Hepatocyte (in vitro differentiated cells): ENCODE measurements around the gene ADAM15. TPM values are rescaled to one million over a fixed set of nuclear protein-coding genes. Genes with fewer than 3 reads are reported as not detected.

Experiments used
- DNase-seq: peaks from one replicate; pipeline ENCODE4 v3.0.0-alpha.2; 2016; ENCODE audit warnings: low spot score
- H2AFZ ChIP-seq: fragments of 200-600 bp; sonication (generic); 2 replicates; pipeline ENCODE4 v1.6.0; 2016; ENCODE audit warnings: antibody characterized with exemption, mild to moderate bottlenecking
- H3K27ac ChIP-seq: fragments of 200-600 bp; sonication (generic); 2 replicates; pipeline ENCODE4 v1.5.1; 2016; ENCODE audit warnings: mild to moderate bottlenecking
- H3K27me3 ChIP-seq: fragments of 200-600 bp; sonication (generic); 2 replicates; pipeline ENCODE4 v1.6.1; 2016
- H3K36me3 ChIP-seq: fragments of 200-600 bp; sonication (generic); replicated peaks from 2 replicates; pipeline ENCODE4 v1.5.1; 2016; ENCODE audit warnings: low read depth; ENCODE audit not compliant: insufficient read depth
- H3K4me1 ChIP-seq: fragments of 200-600 bp; sonication (generic); 2 replicates; pipeline ENCODE4 v1.5.1; 2016; ENCODE audit warnings: mild to moderate bottlenecking, moderate library complexity; ENCODE audit not compliant: insufficient read depth
- H3K4me2 ChIP-seq: fragments of 200-600 bp; sonication (generic); 2 replicates; pipeline ENCODE4 v1.6.0; 2016
- H3K4me3 ChIP-seq: fragments of 200-600 bp; sonication (generic); 2 replicates; pipeline ENCODE4 v1.5.1; 2016; ENCODE audit warnings: mild to moderate bottlenecking
- H3K79me2 ChIP-seq: fragments of 200-600 bp; sonication (generic); 2 replicates; pipeline ENCODE4 v1.6.0; 2017; ENCODE audit warnings: mild to moderate bottlenecking
- H3K9me2 ChIP-seq: fragments of 200-600 bp; sonication (generic); replicated peaks from 2 replicates; pipeline ENCODE4 v1.6.0; 2017; ENCODE audit warnings: mild to moderate bottlenecking; ENCODE audit not compliant: insufficient read depth
- H3K9me3 ChIP-seq: fragments of 200-600 bp; sonication (generic); 2 replicates; pipeline ENCODE4 v1.5.1; 2016; ENCODE audit warnings: low read depth, mild to moderate bottlenecking
- H4K20me1 ChIP-seq: fragments of 200-600 bp; sonication (generic); 2 replicates; pipeline ENCODE4 v1.6.0; 2016; ENCODE audit warnings: mild to moderate bottlenecking; ENCODE audit not compliant: insufficient read depth, poor library complexity, severe bottlenecking
- EZH2 ChIP-seq: fragments of 200-600 bp; sonication (generic); IDR thresholded peaks from 2 replicates; pipeline ENCODE4 v1.6.1; 2016; ENCODE audit warnings: antibody characterized with exemption, mild to moderate bottlenecking, borderline replicate concordance
- EZH2phosphoT487 ChIP-seq: fragments of 200-600 bp; sonication (generic); IDR thresholded peaks from one replicate; pipeline ENCODE4 v1.6.1; 2018; ENCODE audit warnings: antibody characterized with exemption, mild to moderate bottlenecking, low read depth, moderate library complexity; ENCODE audit not compliant: unreplicated experiment, severe bottlenecking
- WGBS: methylation state at CpG from one replicate; pipeline ENCODE4 v1.1.6; 2016; ENCODE audit warnings: low lambda C conversion rate; ENCODE audit errors: missing lambda C conversion rate; 5-methylcytosine and 5-hydroxymethylcytosine counted together
- polyA plus RNA-seq: library from polyadenylated mRNA; unstranded; fragments of >200 nt; fragmentation: Nextera tagmentation; extraction: Ambion mirVana; gene quantifications from 2 replicates; pipeline ENCODE4 v1.2.1, GENCODE V29; 2016
- total RNA-seq: library from RNA; depleted of rRNA; stranded (reverse); fragments of >200 nt; gene quantifications from 2 replicates; pipeline ENCODE4 v1.2.3, GENCODE V29; 2014
- TF ChIP-seq, protein P1 (sequence below): fragments of 200-600 bp; sonication (generic); IDR thresholded peaks from 2 replicates; pipeline ENCODE4 v1.5.1; 2016; ENCODE audit warnings: antibody characterized with exemption, mild to moderate bottlenecking; ENCODE audit not compliant: poor library complexity

The ADAM15 gene
- total and polyA plus RNA-seq, 2 experiments from 2014 or later = 55.7 to 108 TPM

DNA sequence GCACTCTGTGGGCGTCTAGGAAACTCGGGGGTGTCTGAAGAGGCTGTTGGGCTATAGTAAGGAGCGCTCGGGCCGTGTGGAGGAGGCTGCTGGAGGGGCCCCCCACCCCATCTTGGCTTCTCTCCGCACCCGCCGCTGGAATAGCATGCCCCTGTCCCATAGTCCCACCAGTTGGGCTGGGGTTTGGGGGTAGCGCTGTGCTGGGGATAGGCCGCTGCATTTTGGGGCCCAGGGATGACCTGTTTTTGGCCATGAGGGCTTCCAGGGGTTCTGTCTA lies 28.0 kb downstream of the ADAM15 start:
- Histone ChIP-seq H3K79me2 (no peaks in the 10 kb centered on the region), H3K4me1 (peaks cover 49% of the 10 kb centered on the region), H3K9me2 (no peaks in the 10 kb centered on the region), H3K36me3 (no peaks in the 10 kb centered on the region), H3K9me3 (no peaks in the 10 kb centered on the region), H2AFZ (no peak overlapping the region), H3K27me3 (peaks cover 48% of the 10 kb centered on the region), H3K4me3 (peak overlapping the region; percentile 49), H3K27ac (no peak overlapping the region), H4K20me1 (no peaks in the 10 kb centered on the region), H3K4me2 (peak overlapping the region; percentile 99)
- DNase-seq = no peak
- TF ChIP-seq EZH2 (peak; percentile 51), EZH2phosphoT487 (no peak)
- 4% methylated on average over 9 of the region's 10 CpGs for WGBS

DNA sequence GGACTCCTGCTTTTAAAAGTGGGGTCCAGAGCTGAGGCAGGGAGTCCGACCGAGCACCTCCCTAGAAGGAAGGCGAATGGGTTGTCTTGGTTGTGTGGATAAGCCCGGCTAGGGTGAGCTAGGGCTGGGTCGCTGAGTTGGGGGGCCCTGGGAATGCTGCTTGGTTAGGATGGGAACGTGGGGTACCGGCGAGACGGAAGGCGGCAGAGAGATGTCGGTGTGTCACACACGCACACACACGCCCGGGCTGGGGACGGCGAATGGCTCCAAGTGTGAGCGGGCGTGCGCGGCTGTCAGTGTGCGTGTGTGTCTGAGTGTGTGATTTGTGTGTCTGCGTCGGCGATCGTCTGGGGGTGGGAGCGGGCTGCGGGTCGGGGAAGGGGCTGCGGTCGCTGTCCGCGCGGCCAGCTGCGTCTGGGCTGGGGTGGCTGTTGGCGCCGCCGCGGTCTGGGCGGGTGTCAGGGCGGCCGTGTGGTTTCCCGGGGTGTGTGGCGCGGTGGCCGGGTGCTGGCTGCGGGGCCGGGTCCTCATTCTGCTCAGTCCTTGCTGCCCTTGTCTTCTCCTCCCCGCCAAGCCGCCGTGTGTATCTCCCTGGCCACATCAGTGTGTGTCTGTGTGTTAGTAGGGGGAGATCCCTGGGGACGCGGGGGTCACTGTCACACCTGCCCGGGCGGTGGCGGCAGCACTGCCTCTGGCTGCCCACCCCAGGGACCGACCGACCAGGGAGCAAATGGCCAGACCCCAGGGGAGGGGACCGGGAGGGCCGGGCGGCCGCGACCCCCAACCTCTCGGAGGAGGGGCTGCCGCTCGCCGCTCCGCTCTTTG lies 28.6 kb downstream of the ADAM15 start:
- TF ChIP-seq EZH2phosphoT487 = no peak
- TF ChIP-seq, protein P1, sequence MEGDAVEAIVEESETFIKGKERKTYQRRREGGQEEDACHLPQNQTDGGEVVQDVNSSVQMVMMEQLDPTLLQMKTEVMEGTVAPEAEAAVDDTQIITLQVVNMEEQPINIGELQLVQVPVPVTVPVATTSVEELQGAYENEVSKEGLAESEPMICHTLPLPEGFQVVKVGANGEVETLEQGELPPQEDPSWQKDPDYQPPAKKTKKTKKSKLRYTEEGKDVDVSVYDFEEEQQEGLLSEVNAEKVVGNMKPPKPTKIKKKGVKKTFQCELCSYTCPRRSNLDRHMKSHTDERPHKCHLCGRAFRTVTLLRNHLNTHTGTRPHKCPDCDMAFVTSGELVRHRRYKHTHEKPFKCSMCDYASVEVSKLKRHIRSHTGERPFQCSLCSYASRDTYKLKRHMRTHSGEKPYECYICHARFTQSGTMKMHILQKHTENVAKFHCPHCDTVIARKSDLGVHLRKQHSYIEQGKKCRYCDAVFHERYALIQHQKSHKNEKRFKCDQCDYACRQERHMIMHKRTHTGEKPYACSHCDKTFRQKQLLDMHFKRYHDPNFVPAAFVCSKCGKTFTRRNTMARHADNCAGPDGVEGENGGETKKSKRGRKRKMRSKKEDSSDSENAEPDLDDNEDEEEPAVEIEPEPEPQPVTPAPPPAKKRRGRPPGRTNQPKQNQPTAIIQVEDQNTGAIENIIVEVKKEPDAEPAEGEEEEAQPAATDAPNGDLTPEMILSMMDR = no peak
- TF ChIP-seq EZH2 = no peak
- H3K9me3 ChIP-seq = no peaks in the 10 kb centered on the region
- peaks cover 49% of the 10 kb centered on the region for H3K4me1 ChIP-seq
- 3% methylated on average over 50 of the region's 67 CpGs for WGBS
- H3K36me3 ChIP-seq = no peaks in the 10 kb centered on the region
- peak; percentile 40 for DNase-seq
- no peak overlapping the region for H3K27ac ChIP-seq
- no peaks in the 10 kb centered on the region for H3K9me2 ChIP-seq
- H2AFZ ChIP-seq = no peak overlapping the region
- H4K20me1 ChIP-seq = no peaks in the 10 kb centered on the region
- H3K27me3 ChIP-seq = peaks cover 48% of the 10 kb centered on the region
- H3K79me2 ChIP-seq = no peaks in the 10 kb centered on the region
- H3K4me2 ChIP-seq = peak overlapping the region; percentile 99
- H3K4me3 ChIP-seq = peak overlapping the region; percentile 49

DNA sequence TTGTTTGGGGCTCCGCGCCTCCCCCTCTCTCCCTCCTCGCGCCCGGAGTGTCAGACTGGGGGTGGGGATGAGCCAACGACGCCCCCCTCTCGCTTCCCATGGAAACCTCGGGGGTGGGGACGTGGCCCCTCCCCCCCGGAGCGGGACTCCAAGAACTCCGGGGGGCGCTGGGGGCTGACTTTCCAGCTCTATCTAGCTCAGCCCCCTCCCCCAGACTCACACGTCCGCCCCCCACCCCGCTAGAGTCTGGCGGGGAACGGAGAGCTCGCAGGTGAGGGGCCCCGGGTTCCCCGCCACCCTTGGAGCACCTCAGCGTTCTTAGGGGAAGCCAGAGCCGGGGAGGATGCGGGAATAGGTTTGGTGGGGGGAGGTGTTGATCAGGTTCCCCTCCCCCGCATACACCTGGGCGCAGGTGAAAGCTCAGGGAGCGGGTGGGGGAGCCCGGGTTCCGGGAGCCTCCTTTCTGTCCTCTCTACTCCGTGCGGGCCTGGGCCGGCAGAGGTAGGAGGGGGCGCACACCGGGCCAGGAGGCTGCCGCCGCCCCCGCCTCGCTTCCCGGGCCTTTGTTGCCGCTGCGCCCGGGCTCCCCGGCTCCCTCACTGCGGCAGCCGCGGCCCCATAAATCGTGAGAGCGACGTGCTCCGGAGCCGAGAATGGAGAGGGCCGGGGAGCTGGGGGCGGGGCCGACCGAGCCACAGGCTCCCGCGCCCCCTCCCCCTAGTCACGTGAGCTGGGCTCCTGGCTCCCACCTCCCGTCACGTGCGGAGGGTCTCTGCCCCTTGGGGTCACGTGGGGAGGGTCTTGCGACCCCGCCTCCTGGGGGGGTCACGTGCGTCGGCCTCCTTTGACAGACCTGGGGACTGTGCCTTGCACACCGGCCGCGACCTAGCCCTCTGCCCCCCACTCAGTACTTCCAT lies 29.5 kb downstream of the ADAM15 start:
- Histone ChIP-seq H3K9me3 (no peaks in the 10 kb centered on the region), H3K4me3 (peak overlapping the region; percentile 49), H3K27ac (no peak overlapping the region), H4K20me1 (no peaks in the 10 kb centered on the region), H3K36me3 (no peaks in the 10 kb centered on the region), H3K27me3 (peaks cover 48% of the 10 kb centered on the region), H3K9me2 (no peaks in the 10 kb centered on the region), H3K79me2 (no peaks in the 10 kb centered on the region), H3K4me1 (peaks cover 51% of the 10 kb centered on the region), H3K4me2 (peak overlapping the region; percentile 99), H2AFZ (peak overlapping the region; percentile 52)
- peak; percentile 84 for DNase-seq
- no peak for TF ChIP-seq EZH2
- TF ChIP-seq, protein P1 = no peak
- TF ChIP-seq EZH2phosphoT487 = no peak
- WGBS = 1% methylated on average over 31 of the region's 71 CpGs
